ENCODE data around the gene SELENOM. TPM values are rescaled to one million over a fixed set of nuclear protein-coding genes. Genes with fewer than 3 reads are reported as not detected.
A peak's percentile ranks its signal among the peaks of the same experiment; 100 is the strongest.

The SELENOM gene
- total RNA-seq, 2 donors from 2014 or later: 453 to 1,695 TPM

DNA sequence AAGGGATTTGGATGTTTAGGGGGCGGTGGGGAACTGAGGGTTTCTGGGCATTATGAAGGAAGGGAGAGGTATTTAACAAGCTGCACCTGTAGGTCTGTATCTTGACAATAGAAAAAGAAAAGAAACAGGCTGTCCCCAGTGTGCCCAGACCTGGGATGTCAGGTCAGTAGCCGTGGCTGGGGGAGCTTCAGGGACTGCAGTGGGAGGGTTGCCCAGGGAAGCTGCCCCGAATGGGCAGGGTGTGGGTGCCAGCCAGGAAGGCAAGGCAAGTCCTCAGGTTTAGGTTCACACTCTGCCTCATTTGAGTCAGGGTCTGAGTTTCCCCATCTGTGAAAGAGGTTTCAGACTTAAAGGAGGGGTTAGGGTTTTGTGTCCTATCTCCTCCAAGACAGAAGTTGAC, 16.9 kb upstream of the SELENOM start:
- TF ChIP-seq, protein P1, sequence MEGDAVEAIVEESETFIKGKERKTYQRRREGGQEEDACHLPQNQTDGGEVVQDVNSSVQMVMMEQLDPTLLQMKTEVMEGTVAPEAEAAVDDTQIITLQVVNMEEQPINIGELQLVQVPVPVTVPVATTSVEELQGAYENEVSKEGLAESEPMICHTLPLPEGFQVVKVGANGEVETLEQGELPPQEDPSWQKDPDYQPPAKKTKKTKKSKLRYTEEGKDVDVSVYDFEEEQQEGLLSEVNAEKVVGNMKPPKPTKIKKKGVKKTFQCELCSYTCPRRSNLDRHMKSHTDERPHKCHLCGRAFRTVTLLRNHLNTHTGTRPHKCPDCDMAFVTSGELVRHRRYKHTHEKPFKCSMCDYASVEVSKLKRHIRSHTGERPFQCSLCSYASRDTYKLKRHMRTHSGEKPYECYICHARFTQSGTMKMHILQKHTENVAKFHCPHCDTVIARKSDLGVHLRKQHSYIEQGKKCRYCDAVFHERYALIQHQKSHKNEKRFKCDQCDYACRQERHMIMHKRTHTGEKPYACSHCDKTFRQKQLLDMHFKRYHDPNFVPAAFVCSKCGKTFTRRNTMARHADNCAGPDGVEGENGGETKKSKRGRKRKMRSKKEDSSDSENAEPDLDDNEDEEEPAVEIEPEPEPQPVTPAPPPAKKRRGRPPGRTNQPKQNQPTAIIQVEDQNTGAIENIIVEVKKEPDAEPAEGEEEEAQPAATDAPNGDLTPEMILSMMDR (IDR thresholded peaks at IDR 0.05): no peak
- ATAC-seq (ENCODE audit: insufficient number of reproducible peaks, low FRiP score, low read depth) (no peak), DNase-seq (ENCODE audit: low spot score) (no peak)
- Histone ChIP-seq H3K9me3 (no peaks in the 10 kb centered on the region), H3K36me3 (no peaks in the 10 kb centered on the region), H3K4me1 (ENCODE audit: control insufficient read depth in 1 of 2, low read depth in 2 of 2) (peaks cover 11 to 19% of the 10 kb centered on the region in 2 donors), H3K27ac (no peak overlapping the region), H3K4me3 (no peak overlapping the region), H3K27me3 (replicated peaks; ENCODE audit: insufficient read depth) (no peaks in the 10 kb centered on the region)

DNA sequence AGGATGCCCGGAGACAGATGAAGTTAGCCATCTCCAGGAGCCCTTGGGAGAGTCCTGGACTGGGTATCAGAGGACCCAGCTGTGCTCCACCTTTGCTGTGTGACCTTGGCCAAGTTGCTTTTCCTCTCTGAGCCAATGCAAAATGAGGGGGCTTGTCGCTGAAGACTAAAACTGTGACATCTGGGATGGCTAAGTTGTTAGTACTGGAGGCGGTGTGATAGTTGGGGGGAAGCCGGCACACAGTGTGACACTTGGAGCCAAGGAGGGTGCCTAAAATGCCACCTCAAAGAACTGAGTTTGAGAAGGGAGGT, 15.9 kb upstream of the SELENOM start:
- H3K27me3 ChIP-seq (replicated peaks; ENCODE audit: insufficient read depth): no peaks in the 10 kb centered on the region
- DNase-seq (ENCODE audit: low spot score) (no peak), ATAC-seq (ENCODE audit: insufficient number of reproducible peaks, low FRiP score, low read depth) (no peak)
- H3K9me3 ChIP-seq: no peaks in the 10 kb centered on the region
- H3K27ac ChIP-seq: peak overlapping the region in 1 of 2 donors; percentile 14
- H3K4me1 ChIP-seq (ENCODE audit: control insufficient read depth in 1 of 2, low read depth in 2 of 2): peaks cover 11 to 19% of the 10 kb centered on the region in 2 donors
- TF ChIP-seq, protein P1 (IDR thresholded peaks at IDR 0.05): no peak
- H3K36me3 ChIP-seq: no peaks in the 10 kb centered on the region
- H3K4me3 ChIP-seq: peak overlapping the region; percentile 71

DNA sequence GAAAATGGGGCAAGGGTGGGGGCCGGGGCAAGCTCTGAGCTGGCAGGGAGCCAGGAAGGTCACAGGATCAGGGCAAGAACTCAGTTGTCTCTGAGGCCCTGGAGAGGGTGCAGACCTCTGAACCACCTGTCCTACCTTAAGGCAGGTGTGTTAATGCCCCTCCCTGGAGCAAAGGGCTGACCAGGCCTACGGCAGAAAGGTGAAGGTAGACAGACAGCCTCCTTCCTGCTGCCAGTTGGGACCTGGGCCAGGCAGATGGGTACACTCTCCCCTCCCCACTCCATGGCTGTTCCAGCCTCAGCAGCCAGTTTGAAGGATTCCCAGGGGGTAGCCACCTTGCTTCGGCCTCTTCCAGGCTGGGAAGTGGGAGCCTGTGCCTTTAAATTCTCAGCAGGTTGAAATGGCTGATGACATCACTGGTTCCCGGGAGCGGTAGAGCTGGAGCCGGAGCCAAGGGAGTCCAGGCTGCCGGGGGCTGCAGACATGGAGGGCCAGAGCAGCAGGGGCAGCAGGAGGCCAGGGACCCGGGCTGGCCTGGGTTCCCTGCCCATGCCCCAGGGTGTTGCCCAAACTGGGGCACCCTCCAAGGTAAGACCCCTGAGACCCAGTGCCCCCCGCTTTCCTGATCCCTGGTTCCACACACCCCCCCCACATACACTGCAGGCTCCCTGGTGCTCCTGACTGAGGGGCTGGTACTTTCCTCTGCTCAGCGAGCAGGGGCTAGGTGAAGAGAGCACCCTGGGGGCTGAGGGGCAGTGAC, 15.3 kb upstream of the SELENOM start, which contains the start of gene INPP5J:
TSS of gene INPP5J (plus strand) at position 435 of the 760 bp plus-strand sequence. CDS start at position 484, 49 bp downstream.
- H3K27ac ChIP-seq: peak within 1 kb of the TSS in 1 of 2 donors; percentile 14
- H3K4me3 ChIP-seq: peak within 1 kb of the TSS; percentile 71
- H3K27me3 ChIP-seq (replicated peaks; ENCODE audit: insufficient read depth): no peaks in the 10 kb centered on the region
- ATAC-seq (ENCODE audit: insufficient number of reproducible peaks, low FRiP score, low read depth) (no peak), DNase-seq (ENCODE audit: low spot score) (no peak)
- TF ChIP-seq, protein P1 (IDR thresholded peaks at IDR 0.05): no peak
- peaks cover 11 to 19% of the 10 kb centered on the region in 2 donors for H3K4me1 ChIP-seq (ENCODE audit: control insufficient read depth in 1 of 2, low read depth in 2 of 2)
- no peaks in the 10 kb centered on the region for H3K36me3 ChIP-seq
- H3K9me3 ChIP-seq: no peaks in the 10 kb centered on the region

DNA sequence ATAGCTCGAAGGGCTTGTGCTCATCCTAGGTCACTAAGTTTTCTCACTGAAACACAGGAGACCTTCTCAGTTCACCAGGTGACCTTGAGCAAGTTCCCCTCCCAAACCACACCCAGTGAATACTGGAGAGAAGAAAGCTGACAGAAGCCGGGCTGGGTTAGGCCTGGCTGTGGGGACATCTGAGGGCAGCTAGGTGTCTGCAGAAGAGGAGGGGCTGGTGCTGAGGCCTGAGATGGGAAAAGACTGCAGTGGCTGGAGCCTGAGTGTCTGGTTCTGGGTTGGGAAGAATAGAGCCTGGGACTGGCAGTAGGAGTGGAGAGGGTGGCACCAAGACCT, 14.8 kb upstream of the SELENOM start:
- TF ChIP-seq, protein P1 (IDR thresholded peaks at IDR 0.05): no peak
- DNase-seq (ENCODE audit: low spot score): no peak
- peaks cover 11 to 19% of the 10 kb centered on the region in 2 donors for H3K4me1 ChIP-seq (ENCODE audit: control insufficient read depth in 1 of 2, low read depth in 2 of 2)
- peak overlapping the region; percentile 71 for H3K4me3 ChIP-seq
- ATAC-seq (ENCODE audit: insufficient number of reproducible peaks, low FRiP score, low read depth): no peak
- H3K27me3 ChIP-seq (replicated peaks; ENCODE audit: insufficient read depth): no peaks in the 10 kb centered on the region
- no peaks in the 10 kb centered on the region for H3K9me3 ChIP-seq
- H3K36me3 ChIP-seq: no peaks in the 10 kb centered on the region
- no peak overlapping the region for H3K27ac ChIP-seq

DNA sequence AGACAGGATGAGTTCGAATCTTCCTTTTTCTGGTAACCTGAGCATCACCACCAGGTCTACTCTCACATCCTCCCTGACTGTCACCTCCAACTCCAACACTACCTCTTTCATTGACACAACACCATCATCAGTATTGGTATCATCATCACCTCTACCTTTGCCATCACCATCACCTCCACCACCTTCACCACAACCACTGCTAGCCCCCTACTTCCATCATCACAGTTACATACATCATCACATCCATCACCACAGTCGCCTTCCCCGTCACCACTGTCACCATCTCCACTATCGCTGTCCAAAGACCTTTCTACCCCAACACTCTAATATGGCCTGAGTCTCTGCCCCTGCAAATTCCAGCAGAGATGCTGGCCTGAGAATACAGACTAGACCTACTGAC, 14.0 kb upstream of the SELENOM start:
- H3K36me3 ChIP-seq: no peaks in the 10 kb centered on the region
- H3K27ac ChIP-seq: no peak overlapping the region
- H3K27me3 ChIP-seq (replicated peaks; ENCODE audit: insufficient read depth): no peaks in the 10 kb centered on the region
- ATAC-seq (ENCODE audit: insufficient number of reproducible peaks, low FRiP score, low read depth) (no peak), DNase-seq (ENCODE audit: low spot score) (no peak)
- no peaks in the 10 kb centered on the region for H3K9me3 ChIP-seq
- H3K4me3 ChIP-seq: no peak overlapping the region
- H3K4me1 ChIP-seq (ENCODE audit: control insufficient read depth in 1 of 2, low read depth in 2 of 2): peaks cover 11 to 19% of the 10 kb centered on the region in 2 donors
- TF ChIP-seq, protein P1 (IDR thresholded peaks at IDR 0.05): no peak
